ENCODE data around the gene FAM163B.
A peak's percentile ranks its signal among the peaks of the same experiment; 100 is the strongest.

DNA sequence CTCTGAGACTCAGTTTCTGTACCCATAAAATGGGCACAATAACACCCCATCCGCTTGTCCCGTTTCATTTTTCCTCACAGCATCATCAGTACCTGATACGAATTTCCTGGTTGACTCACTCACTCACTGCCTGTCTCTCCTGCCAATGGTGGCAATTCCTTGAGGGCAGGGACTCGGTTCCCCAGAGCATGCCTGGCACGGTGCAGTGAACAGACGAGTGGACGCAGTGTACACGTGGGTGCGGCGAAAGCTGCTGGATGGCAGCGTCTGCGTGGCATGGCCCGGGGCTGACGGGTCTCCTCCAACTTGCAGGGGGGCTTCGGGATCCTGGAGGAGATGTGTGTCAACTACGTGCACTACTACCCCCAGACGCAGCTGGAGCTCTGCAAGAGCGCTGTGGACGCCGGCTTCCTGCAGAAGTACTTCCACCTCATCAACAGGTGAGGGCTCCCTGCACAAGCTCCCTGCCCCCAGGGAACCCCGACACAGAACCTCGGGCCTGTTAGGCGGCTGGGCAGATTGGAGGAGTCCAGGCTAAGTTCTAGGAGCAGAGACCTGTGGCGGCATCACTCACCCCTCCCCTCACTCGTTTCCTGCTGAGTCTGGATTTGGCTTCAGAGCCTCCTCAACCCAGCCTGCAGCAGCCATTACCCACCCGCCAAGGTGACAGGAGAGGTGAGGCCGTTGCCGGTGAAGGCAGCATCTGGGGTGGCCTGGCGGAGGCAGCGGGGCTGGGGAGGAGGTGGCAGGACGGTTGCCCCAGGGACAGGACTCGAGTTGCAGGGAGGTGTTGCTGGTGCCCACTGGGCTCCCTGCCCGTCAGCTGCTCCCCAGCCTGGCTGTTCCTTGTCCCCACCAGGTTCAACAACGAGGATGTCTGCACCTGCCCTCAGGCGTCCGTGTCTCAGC lies 47.3 kb upstream of the FAM163B start:
- TF ChIP-seq EZH2 (IDR thresholded peaks at IDR 0.05; ENCODE audit: low read depth, unreplicated experiment) (no peak), POLR2AphosphoS5 (IDR thresholded peaks at IDR 0.05; ENCODE audit: low read depth) (no peak), CTCF (conservative IDR thresholded peaks at IDR 0.05; ENCODE audit: low read depth in 2 of 2) (0 out of 4 replicates have a peak, but pooled peaks of 1 of the 2 experiments have one; percentile 11), NANOG (IDR thresholded peaks at IDR 0.05; ENCODE audit: borderline replicate concordance) (no peak), REST (IDR thresholded peaks at IDR 0.05; ENCODE audit: unreplicated experiment) (no peak), EZH2phosphoT487 (IDR thresholded peaks at IDR 0.05; ENCODE audit: unreplicated experiment) (no peak), ETS1 (IDR thresholded peaks at IDR 0.05) (no peak), STAT1 (IDR thresholded peaks at IDR 0.05; ENCODE audit: unreplicated experiment) (no peak), ZNF114 (CRISPR knock-in tag; IDR thresholded peaks at IDR 0.05) (no peak), ZNF331 (CRISPR knock-in tag; IDR thresholded peaks at IDR 0.05; ENCODE audit: low read depth) (no peak), CREB1 (CRISPR knock-in tag; IDR thresholded peaks at IDR 0.05; ENCODE audit: low read depth) (no peak)
